A549 (cell line): ENCODE results near the gene TEX9. TPM values are rescaled to one million over a fixed set of nuclear protein-coding genes. Genes with fewer than 3 reads are reported as not detected.

Experiments
- ATAC-seq, 2 experiments: fragments of 200-7000 bp in 1 of 2; fragments of >200 bp in 1 of 2; cut with Nextera tagmentation in 1 of 2; cut with Tn5 transposase in 1 of 2; 3 replicates each; pipeline versions ENCODE4 v1.8.0 to v1.9.1; 2018 to 2020; ENCODE audit warnings: mild to moderate bottlenecking in 1 of 2, moderate library complexity in 1 of 2
- CTCF ChIA-PET: fragments of 300-600 bp; sonication (Branson Sonifier 250); formaldehyde crosslinking; extraction: SDS; loops from one replicate; lab custom pipeline; 2021; ENCODE audit warnings: antibody characterized with exemption, inconsistent platforms; lab: Yijun Ruan, JAX
- POLR2A ChIA-PET: fragments of 350-600 bp; formaldehyde crosslinking; extraction: SDS; loops from one replicate; lab custom pipeline; 2021; ENCODE audit warnings: antibody characterized with exemption, inconsistent platforms; lab: Yijun Ruan, JAX
- DNase-seq, 2 experiments: peaks; one replicate each; pipeline versions ENCODE4 v3.0.0 to v3.0.0-alpha.2; 2011 to 2016; ENCODE audit warnings: low read depth in 1 of 2, low spot score in 1 of 2
- FAIRE-seq: peaks from 2 replicates; lab custom pipeline; 2011; peaks lifted over from hg19 to GRCh38; lab: Jason Lieb, UNC
- H3K27ac ChIP-seq, 2 experiments: fragments of >200 bp; sonication (Bioruptor Twin); formaldehyde crosslinking; 3 replicates each; pipeline ENCODE4 v1.5.1; 2016 to 2017
- H3K4me1 ChIP-seq: fragments of >200 bp; sonication (Bioruptor Twin); formaldehyde crosslinking; 3 replicates; pipeline ENCODE4 v1.6.1; 2016
- H3K4me2 ChIP-seq: fragments of >200 bp; sonication (Bioruptor Twin); formaldehyde crosslinking; 3 replicates; pipeline ENCODE4 v1.6.1; 2016
- H3K4me3 ChIP-seq: fragments of >200 bp; sonication (Bioruptor Twin); formaldehyde crosslinking; 3 replicates; pipeline ENCODE4 v1.5.1; 2016
- H3K9me3 ChIP-seq: fragments of >200 bp; sonication (Bioruptor Twin); formaldehyde crosslinking; 3 replicates; pipeline ENCODE4 v1.6.1; 2016
- BHLHE40 ChIP-seq: IDR thresholded peaks from 2 replicates; pipeline ENCODE4 v1.6.1; 2012; ENCODE audit warnings: low read depth, low read length, inconsistent platforms
- CBX2 ChIP-seq: fragments of 200-600 bp; sonication (generic); IDR thresholded peaks from 2 replicates; pipeline ENCODE4 v1.6.1; 2016; ENCODE audit warnings: low read depth, mild to moderate bottlenecking, borderline replicate concordance
- CBX8 ChIP-seq: fragments of 200-600 bp; sonication (generic); IDR thresholded peaks from 2 replicates; pipeline ENCODE4 v1.6.1; 2016
- CHD2 ChIP-seq: fragments of 150-350 bp; IDR thresholded peaks from 2 replicates; pipeline ENCODE4 v1.6.1; 2014; ENCODE audit warnings: low read length; ENCODE audit not compliant: partially characterized antibody
- EHMT2 ChIP-seq: fragments of 200-600 bp; sonication (generic); IDR thresholded peaks from 2 replicates; pipeline ENCODE4 v1.6.1; 2016; ENCODE audit warnings: antibody characterized with exemption, low read depth, mild to moderate bottlenecking, moderate library complexity
- EP300 ChIP-seq, 2 experiments: fragments of >200 bp; sonication (Bioruptor Twin); formaldehyde crosslinking; IDR thresholded peaks; 2 replicates in 1 of 2; 3 replicates in 1 of 2; pipeline ENCODE4 v1.6.1; 2016 to 2017
- ESRRA ChIP-seq: fragments of 150-350 bp; IDR thresholded peaks from 2 replicates; pipeline ENCODE4 v1.6.1; 2014; ENCODE audit warnings: mild to moderate bottlenecking, low read length, borderline replicate concordance
- GATA3 ChIP-seq: IDR thresholded peaks from 2 replicates; pipeline ENCODE4 v1.6.1; 2012; ENCODE audit warnings: borderline replicate concordance
- HDAC2 ChIP-seq: fragments of 200-600 bp; sonication (generic); IDR thresholded peaks from 2 replicates; pipeline ENCODE4 v1.6.1; 2016
- HEYL ChIP-seq: fragments of 250-450 bp; sonication (Bioruptor Pico); IDR thresholded peaks from 2 replicates; pipeline ENCODE4 v1.8.0; 2021; ENCODE audit warnings: mild to moderate bottlenecking, moderate library complexity
- HOXA7 ChIP-seq: fragments of 250-450 bp; sonication (Bioruptor Pico); IDR thresholded peaks from 2 replicates; pipeline ENCODE4 v1.5.0; 2020; ENCODE audit warnings: mild to moderate bottlenecking, moderate library complexity
- JUNB ChIP-seq: fragments of >200 bp; sonication (Bioruptor Twin); formaldehyde crosslinking; IDR thresholded peaks from 2 replicates; pipeline ENCODE4 v1.6.1; 2016
- KDM1A ChIP-seq: fragments of 200-600 bp; sonication (generic); IDR thresholded peaks from 2 replicates; pipeline ENCODE4 v1.6.1; 2016; ENCODE audit warnings: low read depth, mild to moderate bottlenecking
- KDM5A ChIP-seq: fragments of 200-600 bp; sonication (generic); IDR thresholded peaks from 2 replicates; pipeline ENCODE4 v1.6.1; 2016; ENCODE audit warnings: antibody characterized with exemption, mild to moderate bottlenecking
- NFE2L2 ChIP-seq: fragments of 150-350 bp; conservative IDR thresholded peaks from 2 replicates; pipeline ENCODE4 v1.6.1; 2014; ENCODE audit warnings: low read length
- NPAS2 ChIP-seq: fragments of 250-450 bp; sonication (Bioruptor Pico); IDR thresholded peaks from 2 replicates; pipeline ENCODE4 v1.8.0; 2022; ENCODE audit warnings: mild to moderate bottlenecking, moderate library complexity, borderline replicate concordance
- NR3C1 ChIP-seq: fragments of >200 bp; sonication (Bioruptor Twin); formaldehyde crosslinking; IDR thresholded peaks from 3 replicates; pipeline ENCODE4 v1.6.1; 2017
- RAD21 ChIP-seq, 2 experiments: fragments of >200 bp in 1 of 2; sonication (Bioruptor Twin) in 1 of 2; formaldehyde crosslinking in 1 of 2; IDR thresholded peaks in 1 of 2; conservative IDR thresholded peaks in 1 of 2; 2 replicates in 1 of 2; 3 replicates in 1 of 2; pipeline ENCODE4 v1.6.1; 2012 to 2018; ENCODE audit warnings: inconsistent platforms in 1 of 2
- RARB ChIP-seq: fragments of 250-450 bp; sonication (Bioruptor Pico); IDR thresholded peaks from 2 replicates; pipeline ENCODE4 v1.8.0; 2021; ENCODE audit warnings: mild to moderate bottlenecking, moderate library complexity
- RCOR1 ChIP-seq: fragments of 150-350 bp; IDR thresholded peaks from 2 replicates; pipeline ENCODE4 v1.6.1; 2014; ENCODE audit warnings: antibody characterized with exemption, low read length, low read depth
- RNF2 ChIP-seq: fragments of 200-600 bp; sonication (generic); IDR thresholded peaks from 2 replicates; pipeline ENCODE4 v1.6.1; 2016; ENCODE audit warnings: low read depth, mild to moderate bottlenecking, antibody characterized with exemption, moderate library complexity, borderline replicate concordance
- SMC3 ChIP-seq: fragments of >200 bp; sonication (Bioruptor Twin); formaldehyde crosslinking; IDR thresholded peaks from 3 replicates; pipeline ENCODE4 v1.6.1; 2018; ENCODE audit warnings: inconsistent platforms
- TP53 ChIP-seq: fragments of 250-450 bp; sonication (Bioruptor Pico); IDR thresholded peaks from 2 replicates; pipeline ENCODE4 v1.5.0; 2021; ENCODE audit warnings: mild to moderate bottlenecking, moderate library complexity
- ZC3H11A ChIP-seq: fragments of 450-650 bp; IDR thresholded peaks from 2 replicates; pipeline ENCODE4 v1.6.1; 2014; ENCODE audit warnings: antibody characterized with exemption, mild to moderate bottlenecking
- ZFP36 ChIP-seq: fragments of 450-650 bp; IDR thresholded peaks from 2 replicates; pipeline ENCODE4 v1.6.1; 2014; ENCODE audit warnings: borderline replicate concordance; ENCODE audit not compliant: partially characterized antibody
- ZNF302 ChIP-seq: fragments of 250-450 bp; sonication (Bioruptor Pico); IDR thresholded peaks from 2 replicates; pipeline ENCODE4 v1.9.0; 2021; ENCODE audit warnings: inconsistent platforms, mild to moderate bottlenecking, moderate library complexity
- WGBS: methylation state at CpG from one replicate; pipeline ENCODE4 v1.1.6; 2017; ENCODE audit errors: missing lambda C conversion rate; 5-methylcytosine and 5-hydroxymethylcytosine counted together
- polyA minus RNA-seq: library from RNA; depleted of rRNA, polyadenylated mRNA; stranded (reverse); fragments of >200 nt; gene quantifications from 2 replicates; pipeline ENCODE4 v1.2.3, GENCODE V29; 2011; rRNA and poly(A)+ RNA removed
- polyA plus RNA-seq, 4 experiments: library from polyadenylated mRNA; depleted of rRNA in 3 of 4; stranded (reverse); fragments of >200 nt; fragmentation: RNase III in 1 of 4; extraction: RNeasy Plus Mini Kit Qiagen cat#74134 plus additional on column Dnase treatment in 1 of 4; gene quantifications; 2 replicates in 3 of 4; 3 replicates in 1 of 4; pipeline ENCODE4 v1.2.3, GENCODE V29; 2011 to 2017
- TF ChIP-seq, protein P1 (sequence below): fragments of 450-650 bp; IDR thresholded peaks from 2 replicates; pipeline ENCODE4 v1.6.1; 2014; ENCODE audit warnings: antibody characterized with exemption
- TF ChIP-seq, protein P2 (sequence below): fragments of 200-600 bp; sonication (generic); IDR thresholded peaks from 2 replicates; pipeline ENCODE4 v1.6.1; 2016; ENCODE audit warnings: antibody characterized with exemption, mild to moderate bottlenecking, moderate library complexity
- TF ChIP-seq, protein P3 (sequence below): fragments of 250-450 bp; sonication (Bioruptor Pico); IDR thresholded peaks from 2 replicates; pipeline ENCODE4 v1.5.0; 2020; ENCODE audit warnings: low read depth, mild to moderate bottlenecking, moderate library complexity
- TF ChIP-seq, protein P4 (sequence below): fragments of 250-450 bp; sonication (Bioruptor Pico); IDR thresholded peaks from 2 replicates; pipeline ENCODE4 v1.5.0; 2021; ENCODE audit warnings: mild to moderate bottlenecking, moderate library complexity, borderline replicate concordance
- TF ChIP-seq, protein P5 (sequence below): IDR thresholded peaks from 2 replicates; pipeline ENCODE4 v1.6.1; 2012; ENCODE audit warnings: low read depth, borderline replicate concordance
- TF ChIP-seq, protein P6 (sequence below): IDR thresholded peaks from 2 replicates; pipeline ENCODE4 v1.6.1; 2012

The TEX9 gene
- polyA plus RNA-seq (2011; rRNA removed): 8.3 and 13.3 TPM in 2 replicates
- polyA plus RNA-seq (2012; cell fraction: cytosol; rRNA removed): 1.2 and 1.5 TPM in 2 replicates
- polyA plus RNA-seq (2012; cell fraction: nucleus; rRNA removed): 1.2 and 2.8 TPM in 2 replicates
- polyA plus RNA-seq (2017; fragmentation: RNase III; extraction: RNeasy Plus Mini Kit Qiagen cat#74134 plus additional on column Dnase treatment): 7.7 to 9.8 TPM (median 8.5 TPM) in 3 replicates
- polyA minus RNA-seq: 11.3 and 12.4 TPM in 2 replicates

DNA sequence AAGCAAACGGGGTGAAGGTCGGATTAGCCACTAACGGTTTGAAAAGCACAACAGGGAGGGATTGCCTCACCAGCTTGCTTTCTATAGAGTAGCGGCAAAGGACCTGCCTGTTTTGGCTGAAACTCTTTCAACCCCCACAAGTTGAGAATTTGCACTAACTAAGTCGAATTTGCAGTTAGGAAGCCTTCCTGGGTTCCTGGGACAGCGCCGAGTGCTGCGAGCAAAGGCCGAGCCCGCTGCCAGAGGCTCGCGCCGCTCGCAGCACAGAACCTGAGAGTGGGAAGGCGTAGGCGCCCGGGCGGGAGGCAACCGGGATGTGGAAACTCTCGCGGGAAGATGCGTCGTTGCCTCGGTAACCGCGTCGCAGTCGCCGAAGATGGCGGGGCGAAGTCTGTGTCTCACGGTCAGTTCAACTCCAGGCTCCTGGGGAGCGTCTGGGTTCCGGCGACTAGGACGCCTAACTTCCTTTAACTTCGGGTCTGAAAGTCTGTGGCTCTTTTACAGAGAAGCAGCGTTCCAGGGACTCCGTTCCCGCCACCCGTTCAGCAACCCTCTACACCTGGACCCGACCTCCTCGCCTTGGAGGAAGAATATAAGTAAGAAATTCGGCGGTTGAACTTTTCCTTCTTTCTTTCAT, at the start of gene TEX9:
Gene TEX9, plus strand, starts transcription at position 352 of the 637 bp plus-strand sequence. Its CDS starts 25 bp downstream, at position 377.
- DNase-seq: peak; percentile 90 to 96
- ChIA-PET CTCF (no interaction called here), POLR2A (interaction anchor here (0.6 kb wide), 1 partner anchor 973 kb away, joined by 8 read pairs; no protein-coding TSS in a partner anchor)
- ATAC-seq: peak; percentile 99 to 100
- Histone ChIP-seq H3K27ac (peak within 1 kb of the TSS; percentile 69 to 86), H3K4me1 (peaks cover 20% of the 10 kb centered on the region), H3K4me3 (peak within 1 kb of the TSS; percentile 91), H3K9me3 (no peaks in the 10 kb centered on the region), H3K4me2 (peak within 1 kb of the TSS; percentile 74)
- WGBS: under 1% methylated on average over 43 of the region's 45 CpGs
- FAIRE-seq: peak; percentile 49
- TF ChIP-seq, protein P1, sequence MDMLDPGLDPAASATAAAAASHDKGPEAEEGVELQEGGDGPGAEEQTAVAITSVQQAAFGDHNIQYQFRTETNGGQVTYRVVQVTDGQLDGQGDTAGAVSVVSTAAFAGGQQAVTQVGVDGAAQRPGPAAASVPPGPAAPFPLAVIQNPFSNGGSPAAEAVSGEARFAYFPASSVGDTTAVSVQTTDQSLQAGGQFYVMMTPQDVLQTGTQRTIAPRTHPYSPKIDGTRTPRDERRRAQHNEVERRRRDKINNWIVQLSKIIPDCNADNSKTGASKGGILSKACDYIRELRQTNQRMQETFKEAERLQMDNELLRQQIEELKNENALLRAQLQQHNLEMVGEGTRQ: no peak
- TF ChIP-seq, protein P2, sequence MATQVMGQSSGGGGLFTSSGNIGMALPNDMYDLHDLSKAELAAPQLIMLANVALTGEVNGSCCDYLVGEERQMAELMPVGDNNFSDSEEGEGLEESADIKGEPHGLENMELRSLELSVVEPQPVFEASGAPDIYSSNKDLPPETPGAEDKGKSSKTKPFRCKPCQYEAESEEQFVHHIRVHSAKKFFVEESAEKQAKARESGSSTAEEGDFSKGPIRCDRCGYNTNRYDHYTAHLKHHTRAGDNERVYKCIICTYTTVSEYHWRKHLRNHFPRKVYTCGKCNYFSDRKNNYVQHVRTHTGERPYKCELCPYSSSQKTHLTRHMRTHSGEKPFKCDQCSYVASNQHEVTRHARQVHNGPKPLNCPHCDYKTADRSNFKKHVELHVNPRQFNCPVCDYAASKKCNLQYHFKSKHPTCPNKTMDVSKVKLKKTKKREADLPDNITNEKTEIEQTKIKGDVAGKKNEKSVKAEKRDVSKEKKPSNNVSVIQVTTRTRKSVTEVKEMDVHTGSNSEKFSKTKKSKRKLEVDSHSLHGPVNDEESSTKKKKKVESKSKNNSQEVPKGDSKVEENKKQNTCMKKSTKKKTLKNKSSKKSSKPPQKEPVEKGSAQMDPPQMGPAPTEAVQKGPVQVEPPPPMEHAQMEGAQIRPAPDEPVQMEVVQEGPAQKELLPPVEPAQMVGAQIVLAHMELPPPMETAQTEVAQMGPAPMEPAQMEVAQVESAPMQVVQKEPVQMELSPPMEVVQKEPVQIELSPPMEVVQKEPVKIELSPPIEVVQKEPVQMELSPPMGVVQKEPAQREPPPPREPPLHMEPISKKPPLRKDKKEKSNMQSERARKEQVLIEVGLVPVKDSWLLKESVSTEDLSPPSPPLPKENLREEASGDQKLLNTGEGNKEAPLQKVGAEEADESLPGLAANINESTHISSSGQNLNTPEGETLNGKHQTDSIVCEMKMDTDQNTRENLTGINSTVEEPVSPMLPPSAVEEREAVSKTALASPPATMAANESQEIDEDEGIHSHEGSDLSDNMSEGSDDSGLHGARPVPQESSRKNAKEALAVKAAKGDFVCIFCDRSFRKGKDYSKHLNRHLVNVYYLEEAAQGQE: peak; percentile 78
- TF ChIP-seq NR3C1 (no peak), TP53 (no peak), RAD21 (conservative IDR thresholded peaks at IDR 0.05 in 1 of 2, IDR thresholded peaks at IDR 0.05 in 1 of 2) (no peak), EHMT2 (no peak), NFE2L2 (no peak), RCOR1 (no peak), KDM5A (peak; percentile 65), NPAS2 (CRISPR knock-in tag) (no peak), RNF2 (no peak), KDM1A (no peak), ZNF302 (CRISPR knock-in tag) (no peak), RARB (CRISPR knock-in tag) (no peak), CBX8 (no peak), EP300 (IDR thresholded peaks at IDR 0.05) (no peak), ZFP36 (no peak), JUNB (no peak), GATA3 (no peak), ESRRA (no peak), BHLHE40 (no peak), SMC3 (no peak), CBX2 (no peak), HOXA7 (no peak), HEYL (CRISPR knock-in tag) (no peak), CHD2 (peak; percentile 87), ZC3H11A (no peak), HDAC2 (no peak)
- TF ChIP-seq, protein P3, sequence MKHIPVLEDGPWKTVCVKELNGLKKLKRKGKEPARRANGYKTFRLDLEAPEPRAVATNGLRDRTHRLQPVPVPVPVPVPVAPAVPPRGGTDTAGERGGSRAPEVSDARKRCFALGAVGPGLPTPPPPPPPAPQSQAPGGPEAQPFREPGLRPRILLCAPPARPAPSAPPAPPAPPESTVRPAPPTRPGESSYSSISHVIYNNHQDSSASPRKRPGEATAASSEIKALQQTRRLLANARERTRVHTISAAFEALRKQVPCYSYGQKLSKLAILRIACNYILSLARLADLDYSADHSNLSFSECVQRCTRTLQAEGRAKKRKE (CRISPR knock-in tag): no peak
- TF ChIP-seq, protein P4, sequence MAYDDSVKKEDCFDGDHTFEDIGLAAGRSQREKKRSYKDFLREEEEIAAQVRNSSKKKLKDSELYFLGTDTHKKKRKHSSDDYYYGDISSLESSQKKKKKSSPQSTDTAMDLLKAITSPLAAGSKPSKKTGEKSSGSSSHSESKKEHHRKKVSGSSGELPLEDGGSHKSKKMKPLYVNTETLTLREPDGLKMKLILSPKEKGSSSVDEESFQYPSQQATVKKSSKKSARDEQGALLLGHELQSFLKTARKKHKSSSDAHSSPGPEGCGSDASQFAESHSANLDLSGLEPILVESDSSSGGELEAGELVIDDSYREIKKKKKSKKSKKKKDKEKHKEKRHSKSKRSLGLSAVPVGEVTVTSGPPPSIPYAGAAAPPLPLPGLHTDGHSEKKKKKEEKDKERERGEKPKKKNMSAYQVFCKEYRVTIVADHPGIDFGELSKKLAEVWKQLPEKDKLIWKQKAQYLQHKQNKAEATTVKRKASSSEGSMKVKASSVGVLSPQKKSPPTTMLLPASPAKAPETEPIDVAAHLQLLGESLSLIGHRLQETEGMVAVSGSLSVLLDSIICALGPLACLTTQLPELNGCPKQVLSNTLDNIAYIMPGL (CRISPR knock-in tag): no peak
- TF ChIP-seq, protein P5, sequence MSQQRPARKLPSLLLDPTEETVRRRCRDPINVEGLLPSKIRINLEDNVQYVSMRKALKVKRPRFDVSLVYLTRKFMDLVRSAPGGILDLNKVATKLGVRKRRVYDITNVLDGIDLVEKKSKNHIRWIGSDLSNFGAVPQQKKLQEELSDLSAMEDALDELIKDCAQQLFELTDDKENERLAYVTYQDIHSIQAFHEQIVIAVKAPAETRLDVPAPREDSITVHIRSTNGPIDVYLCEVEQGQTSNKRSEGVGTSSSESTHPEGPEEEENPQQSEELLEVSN: peak; percentile 86
- TF ChIP-seq, protein P6, sequence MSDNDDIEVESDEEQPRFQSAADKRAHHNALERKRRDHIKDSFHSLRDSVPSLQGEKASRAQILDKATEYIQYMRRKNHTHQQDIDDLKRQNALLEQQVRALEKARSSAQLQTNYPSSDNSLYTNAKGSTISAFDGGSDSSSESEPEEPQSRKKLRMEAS: peak; percentile 83
